H1 (cell line): ENCODE measurements around the gene DCAF7.

Experiments used
- ATF2 ChIP-seq: IDR thresholded peaks from 2 replicates; pipeline ENCODE4 v1.6.1; 2012; ENCODE audit warnings: low read length, inconsistent platforms
- BRCA1 ChIP-seq: IDR thresholded peaks from 2 replicates; pipeline ENCODE4 v1.6.1; 2012; ENCODE audit warnings: low read depth, low read length, improper control_type of control experiment
- CEBPB ChIP-seq: IDR thresholded peaks from 2 replicates; pipeline ENCODE4 v1.6.1; 2012; ENCODE audit warnings: low read depth, low read length
- CTCF ChIP-seq, 3 experiments: IDR thresholded peaks; 1 replicate in 2 of 3; 2 replicates in 1 of 3; pipeline versions ENCODE4 v1.5.1 to v1.6.1; 2011; ENCODE audit warnings: low read length in 3 of 3, mild to moderate bottlenecking in 3 of 3, inconsistent platforms in 2 of 3, low read depth in 1 of 3, moderate library complexity in 1 of 3; ENCODE audit not compliant: insufficient read depth in 1 of 3; ENCODE audit errors: control extremely low read depth in 1 of 3
- EGR1 ChIP-seq: IDR thresholded peaks from 2 replicates; pipeline ENCODE4 v1.6.1; 2011; ENCODE audit warnings: low read depth, low read length, borderline replicate concordance
- EP300 ChIP-seq, 2 experiments: IDR thresholded peaks; 1 replicate in 1 of 2; 2 replicates in 1 of 2; pipeline ENCODE4 v1.6.1; 2011 to 2012; ENCODE audit warnings: low read depth in 2 of 2, low read length in 2 of 2, mild to moderate bottlenecking in 2 of 2, borderline replicate concordance in 1 of 2, inconsistent platforms in 1 of 2, moderate library complexity in 1 of 2
- EZH2 ChIP-seq: fragments of 200-600 bp; sonication (generic); IDR thresholded peaks from 2 replicates; pipeline ENCODE4 v1.7.1; 2012; ENCODE audit warnings: low read depth, mild to moderate bottlenecking, moderate library complexity, low read length, inconsistent platforms; ENCODE audit not compliant: severe bottlenecking
- POLR2A ChIP-seq, 2 experiments: IDR thresholded peaks; 1 replicate in 1 of 2; 2 replicates in 1 of 2; pipeline ENCODE4 v1.6.1; 2011; ENCODE audit warnings: low read depth in 2 of 2, low read length in 2 of 2, mild to moderate bottlenecking in 2 of 2; ENCODE audit errors: control extremely low read depth in 1 of 2
- TAF1 ChIP-seq: IDR thresholded peaks from 2 replicates; pipeline ENCODE4 v1.6.1; 2011; ENCODE audit warnings: mild to moderate bottlenecking, low read depth, low read length
- TCF12 ChIP-seq: IDR thresholded peaks from 2 replicates; pipeline ENCODE4 v1.6.1; 2011; ENCODE audit warnings: low read depth, mild to moderate bottlenecking, low read length
- TEAD4 ChIP-seq: IDR thresholded peaks from 2 replicates; pipeline ENCODE4 v1.6.1; 2012; ENCODE audit warnings: low read depth, low read length, inconsistent platforms, mixed read lengths
- USF2 ChIP-seq: IDR thresholded peaks from 2 replicates; pipeline ENCODE4 v1.6.1; 2011; ENCODE audit warnings: low read length, improper control_type of control experiment

GRCh38 chr17:63629627-63630026 is 79.3 kb downstream of the DCAF7 start:
- TF ChIP-seq BRCA1 (no peak), CTCF (IDR thresholded peaks at IDR 0.05; ENCODE audit: control extremely low read depth in 1 of 3, insufficient read depth in 1 of 3, low read depth in 1 of 3, low read length in 3 of 3) (no peak), POLR2A (IDR thresholded peaks at IDR 0.05; ENCODE audit: control extremely low read depth in 1 of 2, low read depth in 2 of 2, low read length in 2 of 2) (no peak), USF2 (no peak), CEBPB (no peak), EP300 (IDR thresholded peaks at IDR 0.05; ENCODE audit: borderline replicate concordance in 1 of 2, low read depth in 2 of 2, low read length in 2 of 2) (no peak), EZH2 (no peak), ATF2 (no peak), TAF1 (no peak), EGR1 (no peak), TEAD4 (no peak), TCF12 (no peak)
